Progenitor cell of endocrine pancreas (in vitro differentiated cells): ENCODE results near the gene GATM. TPM values are rescaled to one million over a fixed set of nuclear protein-coding genes. Genes with fewer than 3 reads are reported as not detected.
"Not testable (repeated sequence)": the region's sequence is repeated elsewhere in the genome, so short reads cannot be mapped to it uniquely, and the experiment has no call there.

ENCODE experiments used
- DNase-seq: peaks from one replicate; pipeline ENCODE4 v3.0.0; 2021; ENCODE audit warnings: low spot score; ENCODE audit not compliant: unreplicated experiment
- H3K27ac Mint-ChIP-seq: 2 replicates; pipeline ENCODE4 v1.8.0; 2021; ENCODE audit warnings: mild to moderate bottlenecking, moderate library complexity, mixed read lengths
- H3K27me3 Mint-ChIP-seq: 2 replicates; pipeline ENCODE4 v1.8.0; 2021; ENCODE audit warnings: mixed read lengths
- H3K36me3 Mint-ChIP-seq: 2 replicates; pipeline ENCODE4 v1.8.0; 2022; ENCODE audit warnings: mixed read lengths; ENCODE audit not compliant: insufficient read depth
- H3K4me1 Mint-ChIP-seq: 2 replicates; pipeline ENCODE4 v1.8.0; 2021; ENCODE audit warnings: low read depth, mixed read lengths
- H3K4me3 Mint-ChIP-seq: 2 replicates; pipeline ENCODE4 v1.8.0; 2021; ENCODE audit warnings: low read depth, mild to moderate bottlenecking, moderate library complexity, mixed read lengths
- H3K9me3 Mint-ChIP-seq: 2 replicates; pipeline ENCODE4 v1.8.0; 2021; ENCODE audit warnings: low read depth, mixed read lengths
- total RNA-seq: library from RNA; stranded (reverse); gene quantifications from 2 replicates; pipeline ENCODE4 v1.2.1, GENCODE V29; 2021
- TF ChIP-seq, protein P1 (sequence below): fragments of 200-600 bp; sonication (generic); IDR thresholded peaks from one replicate; pipeline ENCODE4 v1.5.0; 2021; ENCODE audit warnings: antibody characterized with exemption, mild to moderate bottlenecking; ENCODE audit not compliant: unreplicated experiment

Gene GATM
- total RNA-seq, 1 donor from 2014 or later = 64.1 TPM

GRCh38 chr15:45326280-45326679, 52.1 kb downstream of the GATM start:
- Mint-ChIP-seq H3K4me3 (no peak overlapping the region), H3K36me3 (no peaks in the 10 kb centered on the region), H3K27ac (no peak overlapping the region), H3K27me3 (no peaks in the 10 kb centered on the region), H3K9me3 (peaks cover 6% of the 10 kb centered on the region), H3K4me1 (peaks cover 7% of the 10 kb centered on the region)
- no peak for DNase-seq
- TF ChIP-seq, protein P1, sequence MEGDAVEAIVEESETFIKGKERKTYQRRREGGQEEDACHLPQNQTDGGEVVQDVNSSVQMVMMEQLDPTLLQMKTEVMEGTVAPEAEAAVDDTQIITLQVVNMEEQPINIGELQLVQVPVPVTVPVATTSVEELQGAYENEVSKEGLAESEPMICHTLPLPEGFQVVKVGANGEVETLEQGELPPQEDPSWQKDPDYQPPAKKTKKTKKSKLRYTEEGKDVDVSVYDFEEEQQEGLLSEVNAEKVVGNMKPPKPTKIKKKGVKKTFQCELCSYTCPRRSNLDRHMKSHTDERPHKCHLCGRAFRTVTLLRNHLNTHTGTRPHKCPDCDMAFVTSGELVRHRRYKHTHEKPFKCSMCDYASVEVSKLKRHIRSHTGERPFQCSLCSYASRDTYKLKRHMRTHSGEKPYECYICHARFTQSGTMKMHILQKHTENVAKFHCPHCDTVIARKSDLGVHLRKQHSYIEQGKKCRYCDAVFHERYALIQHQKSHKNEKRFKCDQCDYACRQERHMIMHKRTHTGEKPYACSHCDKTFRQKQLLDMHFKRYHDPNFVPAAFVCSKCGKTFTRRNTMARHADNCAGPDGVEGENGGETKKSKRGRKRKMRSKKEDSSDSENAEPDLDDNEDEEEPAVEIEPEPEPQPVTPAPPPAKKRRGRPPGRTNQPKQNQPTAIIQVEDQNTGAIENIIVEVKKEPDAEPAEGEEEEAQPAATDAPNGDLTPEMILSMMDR = no peak

- Mint-ChIP-seq H3K4me3 (no peak overlapping the region), H3K27ac (no peak overlapping the region), H3K4me1 (peaks cover 3% of the 10 kb centered on the region), H3K27me3 (no peaks in the 10 kb centered on the region), H3K36me3 (no peaks in the 10 kb centered on the region), H3K9me3 (peaks cover 7% of the 10 kb centered on the region)
- TF ChIP-seq, protein P1 = no peak
- DNase-seq = no peak
These were observed 57.7 kb downstream of the GATM start for GRCh38 chr15:45320581-45321205.

GRCh38 chr15:45319472-45320214, 58.7 kb downstream of the GATM start:
- no peak for DNase-seq
- Mint-ChIP-seq H3K27ac (no peak overlapping the region), H3K4me3 (no peak overlapping the region), H3K27me3 (no peaks in the 10 kb centered on the region), H3K36me3 (no peaks in the 10 kb centered on the region), H3K4me1 (peaks cover 3% of the 10 kb centered on the region), H3K9me3 (peaks cover 13% of the 10 kb centered on the region)
- TF ChIP-seq, protein P1 = no peak

GRCh38 chr15:45314960-45315359, 63.4 kb downstream of the GATM start:
- no peaks in the 10 kb centered on the region for H3K27me3 Mint-ChIP-seq
- H3K36me3 Mint-ChIP-seq = no peaks in the 10 kb centered on the region
- TF ChIP-seq, protein P1 = peak; percentile 40
- no peak overlapping the region for H3K27ac Mint-ChIP-seq
- DNase-seq = no peak
- peaks cover 9% of the 10 kb centered on the region for H3K9me3 Mint-ChIP-seq
- H3K4me1 Mint-ChIP-seq = peaks cover 10% of the 10 kb centered on the region
- H3K4me3 Mint-ChIP-seq = no peak overlapping the region

DNA sequence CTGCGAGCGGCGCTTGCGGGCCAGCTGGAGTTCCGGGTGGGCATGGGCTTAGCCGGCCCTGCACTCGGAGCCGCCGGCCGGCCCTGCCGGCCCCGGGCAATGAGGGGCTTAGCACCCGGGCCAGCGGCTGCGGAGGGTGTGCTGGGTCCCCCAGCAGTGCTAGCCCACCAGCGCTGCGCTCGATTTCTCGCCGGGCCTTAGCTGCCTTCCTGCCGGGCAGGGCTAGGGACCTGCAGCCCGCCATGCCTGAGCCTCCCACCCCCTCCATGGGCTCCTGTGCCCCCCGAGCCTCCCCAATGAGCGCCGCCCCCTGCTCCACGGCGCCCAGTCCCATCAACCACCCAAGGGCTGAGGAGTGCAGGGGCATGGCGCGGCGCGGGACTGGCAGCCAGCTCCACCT, 64.2 kb downstream of the GATM start:
- H3K4me1 Mint-ChIP-seq, H3K27ac Mint-ChIP-seq, H3K9me3 Mint-ChIP-seq, H3K27me3 Mint-ChIP-seq, DNase-seq, H3K36me3 Mint-ChIP-seq, H3K4me3 Mint-ChIP-seq: not testable (repeated sequence)

Other genes starting within 250 kb of the GATM start
- 1.3 and 1.4 TPM in 2 replicates for gene DUOXA1, start 248.7 kb downstream of the GATM start, total RNA-seq
- gene DUOX1, start 248.6 kb downstream of the GATM start, total RNA-seq = 1.4 and 1.6 TPM in 2 replicates
- gene SHF, start 190.6 kb downstream of the GATM start, total RNA-seq = 61.1 and 61.7 TPM in 2 replicates
- 1.2 and 1.7 TPM in 2 replicates for gene SLC28A2, start 126.3 kb downstream of the GATM start, total RNA-seq
- 6.7 and 7.7 TPM in 2 replicates for gene SLC30A4, start 144.2 kb upstream of the GATM start, total RNA-seq
- gene BLOC1S6, start 208.8 kb upstream of the GATM start, total RNA-seq = 45.8 and 50.8 TPM in 2 replicates